NOMO-1 treated with DMSO at 0.1 percent for 48 hours (cell line): ENCODE data around the gene TNRC6A.
"Not testable (repeated sequence)": the region's sequence is repeated elsewhere in the genome, so short reads cannot be mapped to it uniquely, and the experiment has no call there.

Experiments used
- DNase-seq: peaks from one replicate; lab custom pipeline; 2025; ENCODE audit not compliant: unreplicated experiment; lab: John Stamatoyannopoulos, UW

TNRC6A gene

GRCh38 chr16:24723663-24724062, 5.8 kb upstream of the TNRC6A start:
- DNase-seq = no peak

DNA sequence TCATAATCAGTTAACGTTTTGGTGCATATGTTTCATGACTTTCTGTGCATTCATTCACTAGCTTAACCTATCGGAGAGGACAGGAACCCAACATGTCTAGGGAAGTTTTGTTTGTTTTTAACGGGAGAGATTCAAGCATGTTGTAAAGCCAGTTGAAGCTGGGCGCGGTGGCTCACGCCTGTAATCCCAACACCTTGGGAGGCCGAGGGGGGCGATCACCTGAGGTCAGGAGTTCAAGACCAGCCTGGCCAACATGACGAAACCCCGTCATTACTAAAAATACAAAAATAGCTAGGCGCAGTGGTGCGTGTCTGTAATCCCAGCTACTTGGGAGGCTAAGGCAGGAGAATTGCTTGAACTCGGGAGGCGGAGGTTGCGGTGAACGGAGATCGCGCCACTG, 1.4 kb upstream of the TNRC6A start:
- DNase-seq = no peak

DNA sequence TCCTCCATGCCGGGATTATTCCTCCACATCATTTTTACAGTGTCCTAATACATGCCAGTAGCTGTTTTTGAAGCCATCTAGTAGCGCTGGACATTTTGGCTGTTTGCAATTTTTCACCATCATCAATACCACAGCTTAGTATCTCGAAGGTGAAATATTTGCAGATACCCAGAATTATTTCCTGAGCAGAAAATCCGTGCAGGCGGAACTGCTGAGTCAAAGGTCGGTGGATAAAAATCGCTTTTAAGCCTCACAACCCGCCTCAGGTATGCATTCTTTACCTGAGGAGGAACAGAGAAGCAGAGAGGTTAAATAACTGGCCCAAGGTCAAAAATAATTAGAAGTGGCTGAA, 584 bp upstream of the TNRC6A start:
- no peak for DNase-seq

DNA sequence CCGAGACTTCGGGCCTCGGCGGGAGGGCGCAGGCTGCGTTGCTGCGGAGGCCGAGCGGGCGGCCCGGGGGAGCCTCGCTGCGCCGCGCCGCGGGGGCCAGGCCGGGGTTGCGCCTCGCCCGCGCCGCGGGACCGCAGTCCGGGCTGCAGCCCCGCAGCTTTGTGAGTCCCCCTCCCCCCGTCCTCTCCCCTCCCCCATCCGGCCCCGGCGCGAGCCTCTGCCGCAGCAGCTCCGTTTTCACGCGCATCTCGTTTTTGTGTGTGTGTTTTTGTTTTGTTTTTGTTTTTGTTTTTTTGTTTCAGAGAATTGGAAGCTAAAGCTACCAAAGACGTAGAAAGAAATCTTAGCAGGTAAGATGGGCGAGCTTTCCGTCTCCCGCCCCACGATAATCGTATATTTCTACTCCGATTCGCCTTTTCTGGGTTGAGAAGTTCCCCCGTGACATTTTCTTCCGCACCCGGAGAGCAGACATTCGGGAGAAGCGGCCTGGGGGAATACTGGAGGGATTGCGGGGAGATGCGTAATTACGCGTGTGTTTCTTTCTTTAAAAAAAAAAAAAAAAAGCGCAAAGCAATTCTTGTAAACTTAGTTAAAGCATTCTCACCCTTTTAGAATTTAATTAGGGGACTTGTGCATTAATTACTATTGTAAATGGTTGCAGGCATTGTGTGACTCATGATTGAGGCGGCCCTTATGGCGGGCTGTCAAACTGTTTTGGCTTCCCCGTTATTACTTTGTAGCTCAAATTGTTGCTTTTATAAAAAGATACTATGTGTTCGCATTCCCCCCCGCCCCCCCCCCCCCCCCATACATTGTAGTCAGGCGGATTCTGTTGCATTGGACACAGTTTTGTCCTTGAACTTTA, 732 bp downstream of the TNRC6A start:
- peak; percentile 22 for DNase-seq

- no peak for DNase-seq
These were observed 1.5 kb downstream of the TNRC6A start for GRCh38 chr16:24730914-24731313.

- DNase-seq = no peak
These were observed 2.4 kb downstream of the TNRC6A start for GRCh38 chr16:24731722-24732419.

DNA sequence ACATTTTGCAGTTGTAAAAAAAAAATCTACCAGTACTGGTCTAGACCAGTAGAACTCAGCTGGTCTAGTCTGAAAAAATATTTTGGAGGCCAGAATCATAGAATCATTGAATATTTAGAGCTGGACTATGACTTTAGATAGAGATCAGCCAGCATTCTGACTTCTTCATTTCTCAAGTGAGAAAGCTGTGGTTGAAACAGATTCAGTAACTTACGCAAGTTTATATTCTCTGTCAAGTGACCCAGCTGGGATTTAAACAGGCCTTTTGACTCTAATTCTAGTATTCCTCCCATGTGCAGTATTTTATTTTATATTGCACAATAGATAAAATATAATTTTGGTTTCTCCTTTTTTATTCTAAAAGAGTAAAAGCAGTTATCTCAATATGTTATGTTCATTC, 4.9 kb downstream of the TNRC6A start:
- DNase-seq = peak; percentile 2

- DNase-seq = no peak
These were observed 7.3 kb downstream of the TNRC6A start for GRCh38 chr16:24736758-24737157.

DNA sequence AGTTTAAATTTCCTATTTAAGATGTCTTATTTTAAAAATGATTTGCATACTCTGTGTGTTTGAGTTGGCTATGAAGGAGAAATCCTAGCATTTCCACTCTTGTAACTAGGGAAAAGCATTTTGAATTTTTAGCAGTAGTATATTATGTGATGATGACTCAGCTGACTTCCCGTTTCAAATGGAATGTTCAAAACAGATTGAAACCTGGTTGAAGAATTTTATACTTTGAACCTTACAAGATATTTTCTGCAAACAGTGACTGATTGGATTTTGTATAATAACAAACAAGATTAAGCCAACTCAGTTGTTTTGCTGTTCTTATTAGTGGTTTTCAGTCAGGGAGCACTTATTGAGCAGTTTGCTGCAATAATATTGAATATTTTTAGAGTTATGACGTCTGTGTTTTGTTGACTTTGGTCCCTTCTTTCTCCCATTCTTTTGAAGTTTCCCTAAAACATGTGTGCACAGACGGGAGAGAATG, 8.0 kb downstream of the TNRC6A start:
- peak; percentile 30 for DNase-seq

DNA sequence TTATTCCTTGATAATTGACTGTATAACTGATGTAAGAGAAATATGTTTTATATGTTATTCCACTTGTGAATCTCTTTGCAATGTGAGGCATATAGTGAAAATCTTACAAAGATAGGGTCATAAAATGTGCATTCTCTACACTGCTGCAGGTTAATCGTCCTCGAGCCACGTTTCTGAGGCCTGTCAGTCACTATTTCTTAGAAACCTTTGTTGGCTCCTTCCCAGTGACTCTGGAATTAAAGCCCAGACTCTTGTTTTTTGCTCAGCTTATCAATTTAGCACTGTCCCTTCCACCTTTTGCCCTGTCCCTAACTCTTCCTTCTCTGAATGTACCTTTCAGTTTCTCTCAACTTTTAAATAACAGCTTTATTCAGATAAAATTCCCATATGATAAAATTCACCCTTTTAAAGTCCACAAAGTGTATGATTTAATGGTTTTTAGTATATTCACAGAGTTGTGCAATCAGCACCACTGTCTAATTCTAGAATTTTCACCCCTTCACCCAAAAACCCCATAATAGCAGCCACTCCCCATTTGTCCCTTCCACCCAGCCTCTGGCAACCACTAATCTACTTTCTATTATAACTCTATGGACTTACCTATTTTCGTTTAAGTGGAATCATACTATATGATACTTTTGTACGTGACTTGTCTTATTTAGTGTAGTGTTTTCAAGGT, 8.6 kb downstream of the TNRC6A start:
- no peak for DNase-seq

GRCh38 chr16:24738895-24739294, 9.4 kb downstream of the TNRC6A start:
- no peak for DNase-seq

DNA sequence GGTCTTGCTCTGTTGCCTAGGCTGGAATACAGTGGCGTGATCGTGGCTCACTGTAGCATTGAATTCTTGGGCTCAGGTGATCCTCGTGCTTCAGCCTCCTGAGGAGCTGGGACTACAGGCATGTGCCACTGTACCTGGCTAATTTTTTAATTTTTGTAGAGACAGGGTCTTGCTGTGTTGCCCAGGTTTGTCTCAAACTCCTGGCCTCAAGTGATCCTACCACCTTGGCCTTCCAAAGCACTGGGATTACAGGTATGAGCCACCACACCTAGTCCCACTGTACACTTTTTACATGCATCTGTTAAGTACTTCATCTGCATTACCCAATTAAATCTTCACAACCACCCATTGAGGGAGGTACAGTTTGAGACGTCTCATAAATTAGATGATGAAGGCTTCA, 12.4 kb downstream of the TNRC6A start:
- no peak for DNase-seq

DNA sequence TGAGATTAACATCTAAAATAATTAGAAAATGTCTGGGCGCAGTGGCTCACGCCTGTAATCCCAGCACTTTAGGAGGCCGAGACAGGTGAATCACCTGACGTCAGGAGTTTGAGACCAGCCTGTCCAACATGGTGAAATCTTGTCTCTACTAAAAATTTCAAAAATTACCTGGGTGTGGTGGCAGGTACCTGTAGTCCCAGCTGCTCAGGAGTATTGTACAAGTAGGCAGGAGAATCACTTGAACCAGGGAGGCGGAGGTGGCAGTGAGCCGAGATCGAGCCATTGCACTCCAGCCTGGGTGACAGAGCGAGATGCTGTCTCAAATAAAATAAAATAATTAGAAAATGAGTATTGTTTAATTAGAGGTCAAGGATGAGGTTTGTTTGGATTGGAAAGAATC, 13.2 kb downstream of the TNRC6A start:
- DNase-seq = not testable (repeated sequence)

DNA sequence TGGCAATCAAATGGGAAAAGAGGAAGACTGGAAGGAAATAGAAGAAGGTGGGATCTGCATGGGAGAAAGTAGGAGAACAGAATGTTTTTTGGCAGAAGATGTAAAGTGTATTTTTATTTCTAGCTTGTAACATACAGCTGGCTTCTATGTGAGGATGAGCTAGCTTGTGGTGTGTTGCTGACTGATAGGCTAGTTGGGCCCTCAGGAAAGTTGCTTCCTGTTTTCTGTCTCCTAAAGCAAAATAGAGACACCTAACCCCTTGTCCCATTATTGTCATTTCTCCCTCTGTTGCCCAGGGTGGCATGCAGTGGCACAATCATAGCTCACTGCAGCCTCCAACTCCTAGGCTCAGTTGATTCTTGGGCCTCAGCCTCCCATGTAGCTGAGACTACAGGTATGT, 15.9 kb downstream of the TNRC6A start:
- DNase-seq = peak; percentile 30

DNA sequence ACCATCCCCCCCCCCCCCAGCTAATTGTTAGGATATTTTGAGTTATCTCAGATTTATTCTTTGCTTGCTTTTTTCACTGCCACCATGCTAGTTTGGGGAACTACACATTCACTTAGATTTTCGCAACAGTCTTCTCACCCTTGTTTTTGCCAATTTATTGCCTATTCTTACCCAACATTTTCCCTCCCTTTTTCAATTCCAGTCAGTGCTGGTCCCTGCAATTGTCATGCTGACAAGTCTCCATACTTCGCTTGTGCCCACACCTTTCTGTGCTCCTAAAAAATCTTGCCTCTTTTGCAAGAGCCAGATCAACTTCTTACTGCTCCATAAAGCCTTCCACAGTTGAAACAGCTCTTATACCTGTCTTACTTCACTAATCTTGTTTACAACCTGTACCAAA, 16.3 kb downstream of the TNRC6A start:
- peak; percentile 27 for DNase-seq

DNA sequence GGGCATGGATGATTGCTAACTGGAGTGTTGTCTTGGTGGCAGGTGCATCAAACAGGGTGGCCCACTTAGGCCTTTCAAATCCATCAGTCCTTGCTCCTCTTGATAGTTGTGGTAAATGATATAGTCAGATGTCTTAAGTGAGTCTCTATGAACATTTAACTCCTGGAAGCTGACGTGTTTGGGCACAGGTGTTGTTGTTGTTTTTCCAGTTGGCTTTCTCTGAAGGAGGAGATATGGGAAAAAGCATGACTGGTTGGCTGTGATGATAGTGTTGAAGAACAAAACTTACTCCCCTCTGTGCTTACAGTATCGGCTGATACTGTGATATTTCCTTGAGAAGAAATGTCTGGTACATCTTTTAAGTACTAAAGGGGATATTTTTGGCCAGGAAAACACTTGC, 18.0 kb downstream of the TNRC6A start:
- DNase-seq = no peak

- DNase-seq = peak; percentile 63
These were observed 18.8 kb downstream of the TNRC6A start for GRCh38 chr16:24748242-24748641.

- no peak for DNase-seq
These were observed 19.9 kb downstream of the TNRC6A start for GRCh38 chr16:24749310-24749709.

DNA sequence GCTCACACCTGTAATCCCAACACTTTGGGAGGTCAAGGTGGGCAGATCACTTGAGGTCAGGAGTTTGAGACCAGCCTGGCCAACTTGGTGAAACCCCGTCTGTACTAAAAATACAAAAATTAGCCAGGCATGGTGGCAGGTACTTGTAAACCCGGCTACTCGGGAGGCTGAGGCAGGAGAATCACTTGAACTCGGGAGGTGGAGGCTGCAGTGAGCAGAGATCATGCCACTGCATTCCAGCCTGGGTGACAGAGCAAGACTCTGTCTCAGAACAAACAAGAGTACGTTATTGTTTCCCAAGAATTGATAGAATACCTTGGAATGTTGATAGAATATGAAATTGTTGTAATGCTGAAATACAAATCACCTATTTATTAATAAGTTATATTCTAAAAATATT, 20.4 kb downstream of the TNRC6A start:
- DNase-seq = not testable (repeated sequence)

- DNase-seq = no peak
These were observed 23.5 kb downstream of the TNRC6A start for GRCh38 chr16:24753000-24753399.

- no peak for DNase-seq
These were observed 24.0 kb downstream of the TNRC6A start for GRCh38 chr16:24753437-24753836.

DNA sequence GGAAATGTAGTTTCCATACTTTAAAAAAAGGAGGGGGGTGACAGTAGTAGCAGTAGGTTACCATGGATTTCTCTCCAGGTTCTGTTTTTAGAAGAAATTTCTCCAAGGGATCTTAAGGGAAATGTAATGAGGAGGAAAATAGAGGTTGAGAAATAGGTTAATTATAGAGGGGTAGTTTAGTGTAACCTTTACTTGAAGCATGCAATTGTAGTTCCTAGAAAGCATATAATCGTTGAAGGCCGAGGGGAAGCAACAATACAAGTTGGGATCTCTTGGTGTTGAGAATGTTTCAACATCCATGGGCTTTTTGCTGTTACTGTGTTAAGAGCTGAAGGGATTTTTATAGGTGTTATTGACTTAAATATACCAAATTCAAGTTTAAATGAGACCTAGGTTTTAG, 25.1 kb downstream of the TNRC6A start:
- peak; percentile 32 for DNase-seq
